CD4-positive, alpha-beta T cell treated with Interleukin-15 for 4 hours (primary cell): Measurements from ENCODE around the gene RIPOR2.
"Not testable (repeated sequence)": the region's sequence is repeated elsewhere in the genome, so short reads cannot be mapped to it uniquely, and the experiment has no call there.

ENCODE experiments used
- DNase-seq: peaks from one replicate; pipeline ENCODE4 v3.0.0-alpha.2; 2020; ENCODE audit warnings: low spot score

The RIPOR2 gene

DNA sequence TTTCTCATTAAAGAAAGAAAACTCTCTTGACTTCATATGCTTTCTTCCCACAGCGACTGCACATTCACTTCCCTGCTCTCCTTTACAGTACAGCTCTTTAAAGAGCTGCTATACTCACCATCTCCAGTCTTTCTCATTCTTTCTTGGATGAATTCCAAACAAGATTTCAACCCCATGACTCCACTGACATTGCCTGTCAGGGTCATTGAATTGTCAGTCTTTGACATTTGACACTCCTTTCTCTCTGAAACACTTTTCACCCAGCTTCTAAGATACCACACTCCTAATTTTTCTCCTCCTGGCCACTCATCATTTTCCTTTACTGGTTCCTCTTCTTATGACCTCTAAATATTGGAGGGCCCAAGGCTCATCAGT, 136.2 kb downstream of the RIPOR2 start:
- DNase-seq, result no peak

GRCh38 chr6:24798740-24799540, 136.8 kb downstream of the RIPOR2 start, which contains the start of gene ARMH2:
TSS of gene ARMH2 (minus strand) at chr6:24798917. CDS start at chr6:24798857, 60 bp downstream.
- DNase-seq, result no peak

GRCh38 chr6:24797596-24798216, 138.1 kb downstream of the RIPOR2 start:
- DNase-seq, result no peak

DNA sequence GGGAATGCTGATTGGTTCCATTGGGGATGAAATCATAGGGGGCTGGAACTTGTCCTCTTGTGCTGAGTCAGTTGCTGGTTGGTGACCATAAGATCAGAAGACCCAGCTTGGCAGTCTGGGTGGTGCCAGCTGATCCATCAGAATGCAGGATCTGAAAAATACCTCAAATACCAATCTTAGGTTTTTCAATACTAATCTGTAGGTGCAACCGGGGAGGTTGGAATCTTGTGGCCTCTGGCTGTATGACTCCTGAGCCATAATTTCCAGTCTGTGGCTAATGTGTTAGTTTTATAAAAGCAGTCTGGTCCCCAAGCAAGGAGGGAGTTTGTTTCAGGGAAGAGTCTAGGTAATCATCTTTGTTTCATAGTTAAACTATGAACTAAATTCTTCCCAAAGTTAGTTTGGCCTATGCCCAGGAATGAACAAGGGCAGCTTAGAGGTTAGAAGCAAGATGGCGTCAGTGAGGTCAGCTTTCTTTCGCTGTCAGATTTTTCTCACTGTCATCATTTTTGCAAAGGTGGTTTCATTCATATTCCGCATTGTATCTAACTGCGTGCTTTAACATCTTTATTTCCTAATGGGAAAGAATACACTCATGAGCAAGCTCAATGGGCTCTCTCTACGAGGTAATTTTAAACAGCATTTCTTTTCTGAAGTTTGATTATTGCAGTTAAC, 139.0 kb downstream of the RIPOR2 start:
- no peak for DNase-seq

GRCh38 chr6:24795106-24795505, 140.7 kb downstream of the RIPOR2 start:
- no peak for DNase-seq

DNA sequence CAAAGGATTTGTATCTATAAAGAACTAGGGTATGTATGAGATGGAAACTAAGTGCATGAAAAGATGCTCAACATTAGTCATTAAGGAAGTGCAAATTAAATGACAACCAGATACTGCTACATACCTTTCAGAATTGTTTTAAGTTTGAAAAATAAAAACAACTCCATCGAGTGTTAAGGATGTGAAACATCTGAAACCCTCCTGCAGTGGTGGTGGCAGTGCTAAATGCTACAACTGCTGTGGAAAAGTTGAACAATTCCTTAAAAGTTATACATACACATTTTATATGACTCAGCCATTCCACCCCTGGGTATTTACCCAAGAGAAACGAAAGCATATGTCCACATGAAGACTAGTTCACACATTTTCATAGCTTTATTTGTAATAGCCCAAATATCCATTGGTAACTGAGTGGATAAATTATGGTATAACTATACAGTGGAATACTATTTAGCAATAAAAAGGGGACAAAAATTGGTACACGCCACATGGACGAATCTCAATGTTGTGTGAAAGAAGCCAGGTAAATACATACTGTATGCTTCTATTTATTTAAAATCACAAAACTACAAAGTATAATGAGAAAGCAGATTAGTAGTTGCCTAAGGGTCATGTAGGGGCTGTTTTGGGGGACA, 147.6 kb downstream of the RIPOR2 start:
- no peak for DNase-seq

DNA sequence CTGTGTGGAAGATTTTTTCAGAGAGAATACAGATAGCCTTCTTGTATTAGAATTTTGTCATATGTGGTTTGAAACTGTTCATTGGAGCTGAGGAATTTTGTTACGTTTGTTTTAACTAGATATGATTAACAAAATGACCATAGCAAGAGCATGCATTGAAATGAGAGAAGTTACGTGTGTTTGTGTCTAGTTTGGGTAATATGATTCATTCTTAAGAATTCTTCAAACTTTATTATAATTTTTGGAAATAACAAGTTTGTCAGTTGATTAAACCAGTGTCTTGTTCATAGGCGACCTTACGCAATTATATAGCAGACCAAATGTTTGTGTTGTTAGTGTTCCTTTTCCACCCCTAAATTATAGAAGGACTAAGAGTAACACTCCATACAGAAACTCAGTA, 155.6 kb downstream of the RIPOR2 start:
- DNase-seq, result no peak

DNA sequence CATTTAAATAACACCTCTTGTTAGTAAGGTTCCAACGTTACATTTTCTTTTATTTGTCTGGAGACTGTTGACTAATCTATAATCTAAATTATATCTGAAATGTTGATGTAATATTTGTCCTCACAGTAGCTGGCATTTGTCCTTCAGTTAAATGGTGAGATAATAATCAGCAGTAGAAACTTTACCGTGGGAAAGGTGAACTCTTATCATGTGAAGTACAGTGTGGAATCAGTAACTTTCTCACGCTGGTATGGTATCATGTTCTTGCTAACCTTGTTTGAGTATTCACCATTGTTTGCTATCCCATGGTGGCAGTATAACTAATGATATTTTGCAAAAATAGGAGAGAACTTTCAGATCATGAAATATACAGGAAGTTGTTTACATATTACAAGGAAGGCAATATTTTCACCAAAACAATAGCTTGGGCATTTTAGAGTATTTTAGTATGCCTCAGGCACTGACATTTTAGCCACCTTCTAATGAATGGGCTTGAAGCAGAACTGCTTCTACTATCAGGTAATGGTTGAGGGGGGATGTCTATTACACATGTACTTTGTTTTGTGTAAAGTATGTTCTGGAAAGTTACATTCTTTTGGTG, 156.2 kb downstream of the RIPOR2 start:
- DNase-seq, result no peak

- no peak for DNase-seq
Observed at GRCh38 chr6:24778878-24779277, 156.9 kb downstream of the RIPOR2 start.

DNA sequence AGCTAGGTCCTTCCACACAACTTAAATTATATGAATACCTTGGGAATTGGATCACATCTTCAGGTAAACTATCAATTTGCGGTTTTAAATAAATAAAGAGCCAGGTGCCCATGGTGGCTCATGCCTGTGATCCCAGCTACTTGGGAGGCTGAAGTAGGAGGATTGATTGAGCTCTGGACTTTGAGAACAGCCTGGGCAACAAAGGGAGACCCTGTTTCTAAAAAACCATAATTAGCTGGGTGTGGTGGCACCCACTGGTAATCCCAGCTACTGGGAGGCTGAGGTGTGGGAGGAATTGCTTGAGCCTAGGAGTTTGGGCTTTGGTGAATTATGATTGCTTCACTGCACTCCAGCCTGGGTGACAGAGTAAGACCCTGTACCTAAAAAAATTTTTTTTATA, 157.6 kb downstream of the RIPOR2 start:
- DNase-seq, result no peak

- no peak for DNase-seq
Observed at GRCh38 chr6:24777227-24777626, 158.5 kb downstream of the RIPOR2 start.

- DNase-seq, result peak; percentile 30
Observed at GRCh38 chr6:24775520-24776058, 160.2 kb downstream of the RIPOR2 start.

GRCh38 chr6:24774696-24775519, 160.9 kb downstream of the RIPOR2 start, which contains the start of gene GMNN:
TSS of gene GMNN (plus strand) at chr6:24774937. CDS start at chr6:24777247, 2,310 bp downstream.
- DNase-seq, result peak; percentile 96

GRCh38 chr6:24768361-24768760, 167.4 kb downstream of the RIPOR2 start:
- no peak for DNase-seq

DNA sequence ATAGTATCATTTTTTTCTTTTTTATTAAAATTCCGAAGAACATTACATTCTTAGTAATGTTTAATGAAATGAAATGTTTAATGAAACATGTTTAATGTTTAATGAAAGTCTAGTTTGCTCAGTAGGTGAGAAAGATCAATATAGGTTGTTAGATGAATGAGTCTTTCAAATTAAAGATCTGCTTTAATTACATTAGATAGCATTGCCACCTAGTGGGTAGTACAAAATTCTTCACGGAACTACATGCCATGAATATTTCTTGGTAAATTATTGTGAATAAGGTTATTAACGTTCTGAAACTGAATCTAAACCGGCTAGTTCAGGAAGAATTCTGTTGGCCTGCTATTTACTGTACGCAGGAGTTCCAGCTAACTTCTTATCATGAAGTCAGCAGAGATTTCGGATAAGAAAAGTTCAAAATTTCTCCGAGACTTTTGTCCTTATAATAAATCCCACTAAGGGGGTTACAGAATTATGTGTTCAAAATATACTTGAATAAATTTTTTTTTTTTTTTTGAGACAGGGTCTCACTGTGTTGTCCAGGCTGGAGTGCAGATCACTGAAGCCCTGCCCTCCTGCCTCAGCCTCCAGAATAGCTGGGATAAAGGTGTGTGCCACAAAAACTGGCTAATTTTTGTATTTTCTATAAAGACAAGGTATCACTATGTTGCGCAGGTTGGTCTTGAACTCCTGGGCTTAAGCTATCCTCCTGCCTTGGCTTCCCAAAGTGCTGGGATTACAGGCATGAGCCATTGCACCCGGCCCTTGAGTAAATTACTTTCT, 168.9 kb downstream of the RIPOR2 start:
- peak; percentile 42 for DNase-seq

DNA sequence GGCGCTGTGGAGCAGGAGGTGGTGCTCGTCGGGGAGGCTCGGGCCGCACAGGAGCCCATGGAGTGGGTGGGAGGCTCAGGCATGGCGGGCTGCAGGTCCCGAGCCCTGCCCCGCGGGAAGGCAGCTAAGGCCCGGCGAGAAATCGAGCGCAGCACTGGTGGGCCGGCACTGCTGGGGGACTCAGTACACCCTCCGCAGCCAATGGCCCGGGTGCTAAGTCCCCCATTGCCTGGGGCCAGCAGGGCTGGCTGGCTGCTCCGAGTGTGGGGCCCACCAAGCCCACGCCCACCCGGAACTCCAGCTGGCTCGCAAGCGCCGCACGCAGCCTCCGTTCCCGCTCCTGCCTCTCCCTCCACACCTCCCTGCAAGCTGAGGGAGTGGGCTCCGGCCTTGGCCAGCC, 169.8 kb downstream of the RIPOR2 start:
- DNase-seq, result not testable (repeated sequence)

- DNase-seq, result not testable (repeated sequence)
Observed at GRCh38 chr6:24764833-24765828, 170.6 kb downstream of the RIPOR2 start.

DNA sequence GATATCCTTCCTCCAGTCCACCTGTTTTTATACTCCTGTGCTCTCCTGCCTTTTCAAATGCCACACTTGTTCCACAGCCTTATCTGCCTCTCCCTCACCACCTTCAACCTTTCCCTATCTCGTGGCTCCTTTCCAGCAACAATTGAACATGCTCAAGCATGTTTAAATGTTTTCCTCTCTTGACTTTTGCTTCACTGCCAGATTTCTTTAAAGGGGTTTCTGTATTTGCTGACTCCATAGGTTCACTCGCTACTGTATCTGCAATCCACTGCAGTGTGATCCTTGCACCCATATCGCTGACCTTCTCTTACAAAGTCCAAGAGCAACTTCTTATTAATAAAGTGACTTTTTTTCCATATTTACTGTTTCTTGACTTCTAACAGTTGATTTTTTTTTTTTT, 172.2 kb downstream of the RIPOR2 start:
- no peak for DNase-seq

- no peak for DNase-seq
Observed at GRCh38 chr6:24761851-24762250, 173.9 kb downstream of the RIPOR2 start.
